ENCODE measurements around the gene PPP1R12C.
"Not testable (repeated sequence)": the region's sequence is repeated elsewhere in the genome, so short reads cannot be mapped to it uniquely, and the experiment has no call there.

PPP1R12C gene

GRCh38 chr19:55070466-55071128 lies 46.8 kb downstream of the PPP1R12C start:
- no peak for DNase-seq

DNA sequence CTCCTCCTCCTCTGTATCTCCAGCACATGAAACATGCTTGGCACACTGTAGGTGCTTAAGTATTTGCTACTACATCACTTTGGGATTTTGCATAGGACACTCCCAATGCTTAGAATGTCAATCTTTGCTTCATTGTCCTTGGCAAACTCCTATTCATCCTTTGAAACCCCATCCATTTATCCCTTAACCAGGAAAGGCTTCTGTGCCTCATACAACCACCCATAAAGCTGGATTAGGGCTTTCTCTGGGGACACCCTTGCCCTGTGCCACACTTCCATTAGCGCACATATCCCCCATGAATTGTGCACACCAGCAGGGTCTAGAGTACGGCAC lies 47.6 kb downstream of the PPP1R12C start:
- DNase-seq: no peak

GRCh38 chr19:55068950-55069864 lies 48.2 kb downstream of the PPP1R12C start:
- no peak for DNase-seq

- no peak for DNase-seq
These were observed 49.6 kb downstream of the PPP1R12C start for GRCh38 chr19:55067869-55068268.

DNA sequence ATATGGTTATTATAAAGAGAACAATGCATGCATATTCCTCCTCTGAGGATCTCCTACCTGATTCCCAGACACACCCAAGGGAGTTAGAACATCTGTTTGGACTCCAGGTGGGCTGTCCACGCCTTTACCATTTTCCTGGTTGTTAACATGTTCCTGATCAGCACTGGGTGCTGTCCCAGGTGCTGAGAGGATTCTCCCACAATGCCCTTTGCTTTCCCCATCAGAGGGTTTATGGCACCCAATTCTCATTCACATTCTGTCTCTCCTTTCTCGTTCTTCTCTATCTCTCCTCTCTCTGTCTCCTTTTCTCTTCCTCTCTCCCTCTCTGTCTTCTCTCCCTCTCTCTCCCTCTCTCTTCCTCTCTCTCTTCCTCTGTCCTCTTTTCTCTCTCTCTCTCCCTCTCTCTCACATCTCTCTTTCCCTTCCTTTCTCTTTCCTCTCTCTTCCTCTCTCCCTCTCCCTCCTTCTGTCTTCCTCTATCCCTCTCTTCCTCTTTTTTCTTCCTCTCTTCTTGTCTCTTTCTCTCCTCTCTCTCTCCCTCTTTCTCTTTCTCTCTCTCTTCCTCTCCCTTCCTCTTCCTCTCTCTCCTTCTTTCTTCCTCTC lies 51.2 kb downstream of the PPP1R12C start:
- DNase-seq: no peak

DNA sequence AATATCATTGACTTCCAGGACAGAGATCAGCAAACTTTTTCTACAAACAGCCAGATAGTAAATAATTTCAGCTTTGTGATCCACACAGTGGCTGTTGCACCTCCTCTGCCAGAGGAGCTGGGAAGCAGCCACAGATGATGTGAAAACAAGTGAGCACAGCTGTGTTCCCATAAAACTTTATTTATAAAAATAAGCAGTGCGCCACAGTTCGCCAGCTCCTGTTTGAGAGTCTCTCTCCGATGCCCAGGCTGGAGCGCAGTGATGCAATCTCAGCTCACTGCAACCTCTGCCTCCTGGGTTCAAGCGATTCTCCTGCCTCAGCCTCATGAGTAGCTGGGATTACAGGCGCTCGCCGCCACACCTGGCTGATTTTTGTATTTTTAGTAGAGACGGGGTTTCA lies 51.9 kb downstream of the PPP1R12C start:
- not testable (repeated sequence) for DNase-seq

- DNase-seq: no peak
These were observed 54.0 kb downstream of the PPP1R12C start for GRCh38 chr19:55063492-55063843.

DNA sequence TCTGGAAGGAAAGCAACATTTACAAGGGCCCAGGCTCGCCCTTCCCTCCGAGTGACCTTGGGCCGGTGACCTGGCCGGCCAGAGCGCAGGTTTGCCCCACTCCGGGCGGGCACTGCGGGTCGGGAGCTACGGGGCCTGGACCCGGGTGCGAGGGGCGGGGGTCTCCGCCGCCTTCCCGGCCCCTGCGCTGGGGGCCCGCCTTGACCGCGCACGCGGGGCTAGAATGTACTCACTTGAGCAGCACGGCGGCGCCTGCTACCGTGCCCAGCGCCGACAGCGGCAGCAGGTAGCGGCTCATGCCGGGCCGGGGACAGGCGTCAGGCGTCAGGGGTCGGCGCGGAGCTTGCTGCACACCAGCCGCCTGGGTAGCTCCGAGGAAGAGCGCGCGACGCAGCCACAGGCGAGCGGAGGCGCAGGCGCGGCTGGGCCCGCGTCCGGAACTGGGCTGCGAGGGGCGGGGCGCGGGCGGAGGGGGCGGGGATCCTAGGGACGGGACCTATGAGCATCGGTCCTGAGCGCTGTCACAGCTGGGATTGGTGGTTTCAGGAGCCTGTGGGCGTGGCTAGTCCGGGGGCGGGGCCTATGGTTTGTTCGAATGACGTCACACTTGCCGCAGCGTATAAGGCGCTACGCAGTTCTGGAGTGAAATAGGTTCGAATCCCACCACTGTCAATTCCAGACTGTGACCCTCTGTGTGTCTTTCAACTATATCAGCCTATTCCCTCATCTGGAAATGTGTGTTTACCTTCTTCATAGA lies 54.5 kb downstream of the PPP1R12C start, which contains the start of gene RDH13:
Gene RDH13 (minus strand): TSS at position 414 of the 757 bp plus-strand sequence. CDS start 116 bp downstream, at position 298.
- DNase-seq: peak; percentile 96

GRCh38 chr19:55060287-55060686 lies 57.1 kb downstream of the PPP1R12C start:
- DNase-seq: not testable (repeated sequence)

GRCh38 chr19:55058781-55059610 lies 58.4 kb downstream of the PPP1R12C start:
- DNase-seq: no peak

DNA sequence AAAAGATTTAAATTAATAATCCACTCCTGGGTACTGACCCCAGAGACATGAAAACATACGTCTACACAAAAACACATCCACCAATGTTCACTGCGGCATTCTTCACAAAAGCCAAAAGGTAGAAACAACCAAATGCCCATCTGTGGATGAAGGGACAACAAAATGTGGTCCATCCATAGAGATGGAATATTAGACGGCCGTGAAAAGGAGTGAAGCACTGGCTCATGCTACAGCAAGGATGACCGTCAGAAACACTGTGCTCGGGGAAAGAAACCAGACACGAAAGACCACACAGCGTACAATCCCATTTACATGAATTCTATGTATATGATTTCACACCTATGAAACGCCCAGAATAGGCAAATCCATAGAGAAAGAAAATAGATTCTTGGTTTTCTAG lies 60.6 kb downstream of the PPP1R12C start:
- DNase-seq: no peak

GRCh38 chr19:55053735-55054134 lies 63.7 kb downstream of the PPP1R12C start:
- DNase-seq: no peak

GRCh38 chr19:55050749-55051532 lies 66.5 kb downstream of the PPP1R12C start:
- no peak for DNase-seq

- no peak for DNase-seq
These were observed 69.0 kb downstream of the PPP1R12C start for GRCh38 chr19:55048446-55048845.

- DNase-seq: no peak
These were observed 69.5 kb downstream of the PPP1R12C start for GRCh38 chr19:55047951-55048350.

DNA sequence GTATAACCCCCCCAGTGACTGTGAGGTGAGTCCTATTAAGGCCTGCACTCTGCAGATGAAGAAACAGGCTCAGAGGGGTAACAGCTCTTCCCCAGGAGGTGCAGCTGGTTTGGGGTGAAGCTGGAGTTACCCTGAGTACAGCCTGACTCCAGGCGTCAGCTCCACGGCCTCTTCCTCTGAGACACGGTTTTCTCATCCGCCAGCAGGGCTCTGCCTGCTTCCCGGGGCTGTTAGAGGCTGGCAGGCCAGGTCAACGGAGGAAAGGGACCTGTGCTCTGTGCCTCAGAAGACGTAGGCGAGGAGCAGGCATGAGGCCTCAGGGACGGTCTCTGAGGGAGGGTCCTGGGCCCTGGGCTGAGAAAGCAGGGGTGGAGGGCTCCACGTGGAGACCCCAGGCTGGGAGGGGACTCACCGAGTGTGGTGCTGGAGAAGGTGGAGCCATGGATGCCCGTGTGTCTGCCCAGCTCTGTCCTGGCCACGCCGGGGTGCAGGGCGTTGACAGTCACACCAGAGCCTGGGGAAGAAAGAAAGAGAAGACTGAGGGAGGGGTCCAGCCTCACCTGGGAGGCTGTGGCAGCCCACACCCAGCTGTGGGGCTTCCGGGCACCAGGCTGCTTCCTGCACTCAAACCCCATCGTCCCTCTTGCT lies 70.3 kb downstream of the PPP1R12C start:
- DNase-seq: no peak

- no peak for DNase-seq
These were observed 72.4 kb downstream of the PPP1R12C start for GRCh38 chr19:55044771-55045716.

DNA sequence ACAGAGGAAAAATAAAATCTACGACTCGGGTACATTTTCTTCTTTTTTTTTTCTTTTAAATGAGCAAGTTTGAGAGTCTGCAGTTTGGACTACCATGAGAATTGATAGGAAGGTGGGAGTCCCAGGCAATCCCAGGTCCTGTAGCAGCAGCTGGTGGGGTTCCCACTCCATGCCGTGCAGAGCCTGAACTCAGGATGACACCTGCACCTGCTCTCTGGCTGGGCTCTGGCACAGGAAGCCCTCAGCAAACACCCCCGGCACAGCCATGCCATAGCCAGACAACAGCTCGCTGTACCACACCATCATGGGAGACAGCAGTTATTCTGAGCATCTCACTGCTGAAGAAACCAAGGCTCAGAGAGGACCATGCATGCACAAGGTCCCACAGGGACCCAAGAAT lies 73.2 kb downstream of the PPP1R12C start:
- DNase-seq: no peak

GRCh38 chr19:55042688-55043087 lies 74.7 kb downstream of the PPP1R12C start:
- no peak for DNase-seq

DNA sequence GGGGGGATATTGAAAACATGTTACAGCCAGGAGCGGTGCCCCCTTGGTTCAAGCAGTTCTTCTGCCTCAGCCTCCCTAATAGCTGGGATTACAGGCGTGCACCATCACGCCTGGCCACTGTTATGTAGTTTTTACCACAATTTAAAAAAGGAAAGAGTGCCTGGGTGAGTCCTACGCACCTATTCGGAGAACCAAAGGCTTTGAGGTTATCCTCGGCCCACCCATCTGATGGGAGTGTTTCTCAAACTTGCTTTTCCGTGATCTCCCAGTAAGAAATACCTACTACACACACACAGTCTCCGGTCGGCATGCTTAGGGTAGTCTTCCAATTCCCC lies 75.1 kb downstream of the PPP1R12C start:
- DNase-seq: no peak

Measured in right forelimb (tissue), 1 donor.